NOMO-1 (cell line): ENCODE data around the gene GTPBP1.

Experiments
- DNase-seq, 2 experiments: peaks; one replicate each; lab custom pipeline; 2025; ENCODE audit not compliant: unreplicated experiment in 2 of 2; lab: John Stamatoyannopoulos, UW

GTPBP1 gene

GRCh38 chr22:38700789-38701628 is 4.7 kb upstream of the GTPBP1 start, which contains the start of gene JOSD1:
TSS of gene JOSD1 (minus strand) at chr22:38700943. CDS start at chr22:38699987, 956 bp downstream.
- peak; percentile 71 to 90 for DNase-seq

- no peak for DNase-seq
These were observed 1.0 kb upstream of the GTPBP1 start for GRCh38 chr22:38704654-38705234.

- DNase-seq, result peak in 1 of 2 experiments; percentile 10
These were observed 557 bp downstream of the GTPBP1 start for GRCh38 chr22:38706101-38706900.

- DNase-seq, result no peak
These were observed 1.1 kb downstream of the GTPBP1 start for GRCh38 chr22:38706901-38707195.

- no peak for DNase-seq
These were observed 1.6 kb downstream of the GTPBP1 start for GRCh38 chr22:38707346-38707745.

- no peak for DNase-seq
These were observed 2.2 kb downstream of the GTPBP1 start for GRCh38 chr22:38707984-38708383.

- no peak for DNase-seq
These were observed 3.6 kb downstream of the GTPBP1 start for GRCh38 chr22:38709306-38709705.

- DNase-seq, result no peak
These were observed 4.6 kb downstream of the GTPBP1 start for GRCh38 chr22:38710351-38710750.

- no peak for DNase-seq
These were observed 5.1 kb downstream of the GTPBP1 start for GRCh38 chr22:38710866-38711265.

- no peak for DNase-seq
These were observed 6.9 kb downstream of the GTPBP1 start for GRCh38 chr22:38712486-38713207.

- no peak for DNase-seq
These were observed 8.2 kb downstream of the GTPBP1 start for GRCh38 chr22:38713921-38714320.

GRCh38 chr22:38715176-38715764 is 9.5 kb downstream of the GTPBP1 start:
- no peak for DNase-seq

GRCh38 chr22:38715852-38716251 is 10.1 kb downstream of the GTPBP1 start:
- no peak for DNase-seq

GRCh38 chr22:38716271-38716670 is 10.5 kb downstream of the GTPBP1 start:
- no peak for DNase-seq

- DNase-seq, result no peak
These were observed 11.1 kb downstream of the GTPBP1 start for GRCh38 chr22:38716826-38717225.

- no peak for DNase-seq
These were observed 11.5 kb downstream of the GTPBP1 start for GRCh38 chr22:38717244-38717643.

GRCh38 chr22:38718414-38718813 is 12.7 kb downstream of the GTPBP1 start:
- DNase-seq, result no peak

- no peak for DNase-seq
These were observed 13.5 kb downstream of the GTPBP1 start for GRCh38 chr22:38719196-38719595.

GRCh38 chr22:38720350-38720749 is 14.6 kb downstream of the GTPBP1 start:
- DNase-seq, result no peak

GRCh38 chr22:38721551-38721950 is 15.8 kb downstream of the GTPBP1 start:
- no peak for DNase-seq

GRCh38 chr22:38724176-38724575 is 18.4 kb downstream of the GTPBP1 start:
- no peak for DNase-seq
